AG09309 (cell line): Measurements from ENCODE around the gene ABCC11.

Experiments used
- DNase-seq: peaks from one replicate; pipeline ENCODE4 v3.0.0-alpha.2; 2010; ENCODE audit warnings: low read depth
- H3K4me3 ChIP-seq: 2 replicates; pipeline ENCODE4 v1.5.1; 2011; ENCODE audit warnings: mild to moderate bottlenecking, low read depth, low read length, moderate library complexity; ENCODE audit not compliant: control insufficient read depth
- TF ChIP-seq, protein P1 (sequence below): IDR thresholded peaks from 2 replicates; pipeline ENCODE4 v1.5.1; 2011; ENCODE audit warnings: mild to moderate bottlenecking, low read depth, low read length, inconsistent platforms; ENCODE audit not compliant: insufficient read depth, control insufficient read depth; ENCODE audit errors: missing control alignments

The ABCC11 gene

DNA sequence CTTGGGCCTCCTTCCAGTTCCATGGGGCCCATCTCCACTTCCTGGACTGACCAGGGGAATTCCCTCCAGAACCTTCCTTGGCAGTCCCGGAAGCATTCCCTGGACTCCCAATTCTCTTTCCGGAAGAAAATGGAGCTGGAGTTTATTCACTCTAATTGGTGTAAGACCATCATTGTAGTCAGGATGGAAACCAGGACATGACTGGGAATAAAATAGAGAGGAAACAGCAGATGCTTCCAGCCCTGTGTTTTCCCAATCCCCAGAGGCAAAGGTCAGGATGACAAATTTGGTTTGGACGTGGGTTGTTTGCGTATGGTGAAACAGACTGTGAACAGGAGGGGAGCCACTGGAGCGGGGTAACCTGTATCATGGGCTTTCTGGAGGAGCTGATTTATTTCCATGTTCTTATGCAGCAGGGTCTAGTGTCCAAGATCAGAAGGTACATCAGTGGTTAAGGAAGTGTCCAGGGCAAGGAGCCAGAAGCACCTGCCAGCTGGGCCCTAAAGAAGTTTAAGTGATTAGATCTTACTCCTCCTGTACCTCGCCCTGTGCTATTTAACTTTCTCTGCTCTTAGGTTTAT lies 11.7 kb downstream of the ABCC11 start:
- TF ChIP-seq, protein P1, sequence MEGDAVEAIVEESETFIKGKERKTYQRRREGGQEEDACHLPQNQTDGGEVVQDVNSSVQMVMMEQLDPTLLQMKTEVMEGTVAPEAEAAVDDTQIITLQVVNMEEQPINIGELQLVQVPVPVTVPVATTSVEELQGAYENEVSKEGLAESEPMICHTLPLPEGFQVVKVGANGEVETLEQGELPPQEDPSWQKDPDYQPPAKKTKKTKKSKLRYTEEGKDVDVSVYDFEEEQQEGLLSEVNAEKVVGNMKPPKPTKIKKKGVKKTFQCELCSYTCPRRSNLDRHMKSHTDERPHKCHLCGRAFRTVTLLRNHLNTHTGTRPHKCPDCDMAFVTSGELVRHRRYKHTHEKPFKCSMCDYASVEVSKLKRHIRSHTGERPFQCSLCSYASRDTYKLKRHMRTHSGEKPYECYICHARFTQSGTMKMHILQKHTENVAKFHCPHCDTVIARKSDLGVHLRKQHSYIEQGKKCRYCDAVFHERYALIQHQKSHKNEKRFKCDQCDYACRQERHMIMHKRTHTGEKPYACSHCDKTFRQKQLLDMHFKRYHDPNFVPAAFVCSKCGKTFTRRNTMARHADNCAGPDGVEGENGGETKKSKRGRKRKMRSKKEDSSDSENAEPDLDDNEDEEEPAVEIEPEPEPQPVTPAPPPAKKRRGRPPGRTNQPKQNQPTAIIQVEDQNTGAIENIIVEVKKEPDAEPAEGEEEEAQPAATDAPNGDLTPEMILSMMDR, result no peak
- H3K4me3 ChIP-seq, result no peak overlapping the region
- DNase-seq, result no peak

DNA sequence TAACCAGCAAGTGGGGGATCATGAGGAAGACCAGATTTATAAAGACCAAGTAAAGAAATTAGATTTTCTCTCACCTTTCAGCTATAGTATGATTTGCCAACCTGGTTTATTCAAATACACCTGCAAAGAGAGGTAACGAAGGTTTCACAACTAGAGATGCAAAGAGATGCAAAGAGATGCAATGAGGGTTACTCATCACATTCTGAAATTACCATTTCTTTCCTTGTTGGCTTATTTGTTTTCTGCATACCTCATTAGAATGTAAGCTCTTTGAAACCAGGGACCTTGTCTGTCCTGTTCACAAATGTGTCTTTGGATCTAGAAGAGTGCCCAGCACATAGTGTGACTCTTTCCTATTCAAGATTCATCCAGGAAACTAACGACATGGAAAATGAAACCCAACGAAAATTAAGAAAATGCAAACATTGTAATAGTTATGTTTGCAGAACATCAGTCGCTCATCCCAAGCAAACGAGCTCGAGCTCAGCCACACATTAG lies 12.2 kb downstream of the ABCC11 start:
- H3K4me3 ChIP-seq, result no peak overlapping the region
- TF ChIP-seq, protein P1, result no peak
- no peak for DNase-seq

DNA sequence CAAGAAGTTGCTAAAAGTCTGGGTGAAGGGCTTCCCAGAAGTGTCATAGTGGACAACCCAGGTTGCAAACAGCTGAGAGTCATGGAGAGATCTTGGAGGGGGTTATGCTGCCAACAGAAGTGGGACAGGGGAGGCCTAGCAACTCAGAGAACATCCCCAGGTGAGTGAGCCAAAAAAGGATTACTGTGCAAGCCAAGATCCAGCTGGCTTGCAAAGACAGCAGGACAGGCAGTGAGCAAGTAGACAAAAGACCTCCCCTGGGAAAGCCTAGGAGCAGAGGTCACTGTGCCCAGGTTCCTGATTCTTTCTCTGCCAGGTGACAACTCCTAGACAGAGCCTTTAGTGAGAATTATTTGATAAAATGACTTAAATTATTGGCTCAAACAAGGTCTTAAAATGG lies 12.7 kb downstream of the ABCC11 start:
- TF ChIP-seq, protein P1, result no peak
- DNase-seq, result no peak
- H3K4me3 ChIP-seq, result no peak overlapping the region

DNA sequence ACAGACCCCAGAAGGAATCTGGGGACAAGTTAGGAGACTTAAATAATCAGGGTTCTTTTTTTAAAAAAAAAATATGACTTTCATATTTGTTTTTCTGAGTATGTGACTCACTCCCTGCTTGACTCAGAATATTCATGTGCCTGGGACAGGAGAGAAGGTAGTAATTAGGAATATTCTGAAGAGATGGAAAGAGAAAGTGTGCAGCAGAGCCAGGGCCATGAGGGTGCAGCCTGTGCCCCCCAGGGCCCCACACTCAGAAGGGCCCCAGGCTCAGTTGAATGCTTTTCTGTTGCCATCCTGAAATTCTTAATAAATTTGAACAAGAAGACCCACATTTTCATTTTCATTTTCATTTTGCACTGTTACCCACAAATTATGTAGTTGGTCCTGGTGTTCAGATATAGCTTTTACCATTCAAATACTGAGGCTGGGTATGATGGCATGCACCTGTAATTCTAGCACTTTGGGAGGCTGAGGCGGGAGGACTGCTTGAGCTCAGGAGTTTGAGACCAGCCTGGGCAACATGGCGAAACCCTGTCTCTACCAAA lies 14.8 kb downstream of the ABCC11 start:
- DNase-seq, result no peak
- TF ChIP-seq, protein P1, result no peak
- no peak overlapping the region for H3K4me3 ChIP-seq

DNA sequence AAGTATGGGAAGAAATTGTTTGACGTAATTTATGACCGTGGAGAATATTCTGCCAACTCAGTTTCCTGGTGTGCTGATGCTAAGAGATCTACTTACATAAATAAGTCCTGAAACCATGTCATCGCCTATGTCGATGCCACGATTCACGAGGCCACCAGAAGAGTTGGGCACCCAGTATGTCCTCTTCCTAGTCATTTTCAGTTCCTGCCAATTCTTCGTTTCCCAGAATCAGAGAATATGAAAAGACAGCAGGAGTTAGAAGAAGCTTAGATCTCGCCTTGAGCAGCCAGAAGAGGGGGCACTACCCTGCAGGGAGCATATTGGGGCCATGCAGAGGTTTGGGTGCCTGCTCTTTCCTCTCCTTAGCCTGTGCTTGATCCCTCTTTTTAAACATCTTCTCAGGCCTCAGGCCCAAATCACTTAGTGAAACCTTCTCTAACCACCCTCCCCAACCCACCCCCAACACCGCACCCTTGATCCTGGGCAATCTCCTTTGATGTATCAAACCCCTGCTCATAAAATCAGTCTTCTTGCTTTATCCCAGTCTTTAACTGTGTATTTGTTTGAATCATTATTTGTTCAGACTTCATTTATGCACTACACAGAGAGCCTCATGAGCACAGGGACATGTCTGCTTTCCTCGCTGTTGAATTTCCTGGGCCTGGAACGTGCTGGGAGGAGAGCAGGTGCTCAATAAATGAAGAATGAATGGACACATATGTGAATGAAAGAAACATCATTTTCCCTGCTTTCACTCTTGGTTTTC lies 15.4 kb downstream of the ABCC11 start:
- DNase-seq, result no peak
- H3K4me3 ChIP-seq, result no peak overlapping the region
- TF ChIP-seq, protein P1, result peak; percentile 54

DNA sequence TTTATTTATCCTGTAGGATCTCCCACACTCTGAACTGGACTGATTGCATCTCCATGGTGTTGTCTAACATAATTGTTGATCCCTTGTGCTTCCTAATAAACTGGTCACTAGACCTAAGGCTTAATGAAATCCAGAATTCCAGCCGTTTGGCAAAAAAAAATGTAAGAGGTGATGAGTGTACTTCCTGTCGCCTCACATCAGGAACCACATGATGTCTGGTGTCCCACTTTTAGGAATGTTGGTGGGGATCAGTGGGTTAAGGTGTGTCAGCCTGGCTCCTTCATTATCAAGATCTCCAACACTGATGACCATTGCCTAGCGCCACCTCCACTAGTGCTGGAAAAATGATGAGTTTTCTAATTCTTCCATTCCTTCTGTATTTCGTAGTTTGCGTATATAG lies 21.9 kb downstream of the ABCC11 start:
- no peak for DNase-seq
- no peak overlapping the region for H3K4me3 ChIP-seq
- TF ChIP-seq, protein P1, result no peak
